H9 (cell line): ENCODE data around the gene PRR13. TPM values are rescaled to one million over a fixed set of nuclear protein-coding genes. Genes with fewer than 3 reads are reported as not detected.

ENCODE experiments used
- DNase-seq: peaks from one replicate; pipeline ENCODE4 v3.0.0-alpha.2; 2017
- H2AFZ ChIP-seq: one replicate; pipeline ENCODE4 v1.6.1; 2013; ENCODE audit warnings: mild to moderate bottlenecking, low read length, control low read depth, moderate library complexity
- H2AK5ac ChIP-seq: 2 replicates; pipeline ENCODE4 v1.6.1; 2013; ENCODE audit warnings: low read length, control low read depth, mixed read lengths; ENCODE audit not compliant: insufficient read length
- H2BK120ac ChIP-seq: one replicate; pipeline ENCODE4 v1.6.1; 2013; ENCODE audit warnings: low read depth, mild to moderate bottlenecking, low read length, control low read depth, inconsistent platforms; ENCODE audit not compliant: poor library complexity, severe bottlenecking
- H2BK12ac ChIP-seq: 2 replicates; pipeline ENCODE4 v1.6.1; 2013; ENCODE audit warnings: low read length, control low read depth, mixed read lengths, low read depth; ENCODE audit not compliant: insufficient read length
- H2BK15ac ChIP-seq: 2 replicates; pipeline ENCODE4 v1.6.1; 2013; ENCODE audit warnings: low read depth, low read length, control low read depth
- H2BK20ac ChIP-seq: one replicate; pipeline ENCODE4 v1.6.1; 2013; ENCODE audit warnings: low read depth, mild to moderate bottlenecking, low read length, control low read depth, inconsistent platforms; ENCODE audit not compliant: poor library complexity, severe bottlenecking
- H2BK5ac ChIP-seq: 2 replicates; pipeline ENCODE4 v1.6.1; 2013; ENCODE audit warnings: low read length, control low read depth, mixed read lengths; ENCODE audit not compliant: insufficient read length
- H3K14ac ChIP-seq: 2 replicates; pipeline ENCODE4 v1.6.1; 2013; ENCODE audit warnings: low read length, control low read depth; ENCODE audit not compliant: insufficient read depth
- H3K18ac ChIP-seq: 2 replicates; pipeline ENCODE4 v1.6.1; 2013; ENCODE audit warnings: low read depth, mild to moderate bottlenecking, mixed read lengths, low read length, control low read depth; ENCODE audit not compliant: insufficient read length
- H3K23ac ChIP-seq: 2 replicates; pipeline ENCODE4 v1.6.1; 2013; ENCODE audit warnings: low read length, control low read depth, mixed read lengths, low read depth; ENCODE audit not compliant: insufficient read length
- H3K23me2 ChIP-seq: 2 replicates; pipeline ENCODE4 v1.6.1; 2013; ENCODE audit warnings: low read depth, mild to moderate bottlenecking, mixed read lengths, low read length, control low read depth; ENCODE audit not compliant: insufficient read length, poor library complexity, severe bottlenecking
- H3K27ac ChIP-seq: 2 replicates; pipeline ENCODE4 v1.5.1; 2013; ENCODE audit warnings: low read length, control low read depth, mixed read lengths, low read depth; ENCODE audit not compliant: insufficient read length
- H3K27me3 ChIP-seq: 2 replicates; pipeline ENCODE4 v1.6.1; 2013; ENCODE audit warnings: low read length, control low read depth, inconsistent platforms; ENCODE audit not compliant: insufficient read depth
- H3K4ac ChIP-seq: 2 replicates; pipeline ENCODE4 v1.6.1; 2013; ENCODE audit warnings: low read depth, mild to moderate bottlenecking, control low read depth, inconsistent platforms, low read length, moderate library complexity
- H3K4me1 ChIP-seq: 2 replicates; pipeline ENCODE4 v1.6.1; 2013; ENCODE audit warnings: low read length, control low read depth, inconsistent platforms; ENCODE audit not compliant: insufficient read depth
- H3K4me2 ChIP-seq: 2 replicates; pipeline ENCODE4 v1.6.1; 2013; ENCODE audit warnings: low read length, control low read depth, mixed read lengths; ENCODE audit not compliant: insufficient read length, insufficient read depth
- H3K56ac ChIP-seq: 2 replicates; pipeline ENCODE4 v1.6.1; 2013; ENCODE audit warnings: low read depth, mild to moderate bottlenecking, mixed read lengths, low read length, control low read depth; ENCODE audit not compliant: insufficient read length
- H3K79me1 ChIP-seq: 2 replicates; pipeline ENCODE4 v1.6.1; 2013; ENCODE audit warnings: low read depth, mild to moderate bottlenecking, moderate library complexity, low read length, control low read depth, inconsistent platforms; ENCODE audit not compliant: insufficient read depth, poor library complexity, severe bottlenecking
- H3K79me2 ChIP-seq: 2 replicates; pipeline ENCODE4 v1.6.1; 2013; ENCODE audit warnings: low read length, control low read depth, inconsistent platforms; ENCODE audit not compliant: insufficient read depth
- H3K9ac ChIP-seq: 2 replicates; pipeline ENCODE4 v1.6.1; 2013; ENCODE audit warnings: low read length, control low read depth, mixed read lengths; ENCODE audit not compliant: insufficient read length; ENCODE audit errors: extremely low read depth
- H3K9me3 ChIP-seq: one replicate; pipeline ENCODE4 v1.6.1; 2013; ENCODE audit warnings: low read depth, low read length, inconsistent platforms; ENCODE audit not compliant: control insufficient read depth
- H3T11ph ChIP-seq: one replicate; pipeline ENCODE4 v1.6.1; 2013; ENCODE audit warnings: mild to moderate bottlenecking, low read length, control low read depth, inconsistent platforms
- H4K20me1 ChIP-seq: one replicate; pipeline ENCODE4 v1.6.1; 2013; ENCODE audit not compliant: control insufficient read depth, insufficient read length, insufficient read depth
- H4K5ac ChIP-seq: 2 replicates; pipeline ENCODE4 v1.6.1; 2013; ENCODE audit warnings: low read depth, mild to moderate bottlenecking, mixed read lengths, low read length, control low read depth; ENCODE audit not compliant: insufficient read length
- H4K8ac ChIP-seq: replicated peaks from 2 replicates; pipeline ENCODE4 v1.6.1; 2013; ENCODE audit warnings: low read length, control low read depth, mixed read lengths, low read depth; ENCODE audit not compliant: insufficient read length
- H4K91ac ChIP-seq: 2 replicates; pipeline ENCODE4 v1.6.1; 2013; ENCODE audit warnings: low read depth, mild to moderate bottlenecking, moderate library complexity, mixed read lengths, low read length, control low read depth; ENCODE audit not compliant: insufficient read length
- H3K27ac Mint-ChIP-seq, 3 experiments: 2 replicates in 2 of 3; 3 replicates in 1 of 3; pipeline ENCODE4 v1.8.0; 2020 to 2021; ENCODE audit warnings: mixed read lengths in 3 of 3, mild to moderate bottlenecking in 1 of 3, moderate library complexity in 1 of 3
- H3K27me3 Mint-ChIP-seq: 2 replicates; pipeline ENCODE4 v1.8.0; 2021; ENCODE audit warnings: low read depth, mild to moderate bottlenecking, moderate library complexity, mixed read lengths
- H3K36me3 Mint-ChIP-seq, 3 experiments: 2 replicates in 2 of 3; 3 replicates in 1 of 3; pipeline ENCODE4 v1.8.0; 2020 to 2021; ENCODE audit warnings: low read depth in 3 of 3, mixed read lengths in 3 of 3; ENCODE audit not compliant: insufficient read depth in 1 of 3
- H3K4me1 Mint-ChIP-seq, 2 experiments: 2 replicates each; pipeline ENCODE4 v1.8.0; 2020; ENCODE audit warnings: mixed read lengths in 2 of 2
- H3K4me3 Mint-ChIP-seq, 2 experiments: 2 replicates in 1 of 2; 3 replicates in 1 of 2; pipeline ENCODE4 v1.8.0; 2020 to 2021; ENCODE audit warnings: mild to moderate bottlenecking in 2 of 2, mixed read lengths in 2 of 2, moderate library complexity in 1 of 2
- H3K9me3 Mint-ChIP-seq, 2 experiments: 2 replicates in 1 of 2; 3 replicates in 1 of 2; pipeline ENCODE4 v1.8.0; 2020; ENCODE audit warnings: mild to moderate bottlenecking in 2 of 2, mixed read lengths in 2 of 2, moderate library complexity in 1 of 2
- WGBS: extraction: QIAGEN DNeasy Blood & Tissue Kit; methylation state at CpG from one replicate; pipeline ENCODE4 v1.1.7; 2013; ENCODE audit warnings: missing lambda C conversion rate, low lambda C conversion rate, mixed read lengths; ENCODE audit not compliant: insufficient read length; ENCODE audit errors: extremely low coverage; 5-methylcytosine and 5-hydroxymethylcytosine counted together
- total RNA-seq: library from RNA; stranded (reverse); gene quantifications from 2 replicates; pipeline ENCODE4 v1.2.1, GENCODE V29; 2021
- TF ChIP-seq, protein P1 (sequence below): fragments of 200-600 bp; sonication (generic); conservative IDR thresholded peaks from 3 replicates; pipeline ENCODE4 v1.8.0; 2021; ENCODE audit warnings: antibody characterized with exemption, mild to moderate bottlenecking

Gene PRR13
- total RNA-seq, 1 experiment from 2014 or later = 147 TPM

DNA sequence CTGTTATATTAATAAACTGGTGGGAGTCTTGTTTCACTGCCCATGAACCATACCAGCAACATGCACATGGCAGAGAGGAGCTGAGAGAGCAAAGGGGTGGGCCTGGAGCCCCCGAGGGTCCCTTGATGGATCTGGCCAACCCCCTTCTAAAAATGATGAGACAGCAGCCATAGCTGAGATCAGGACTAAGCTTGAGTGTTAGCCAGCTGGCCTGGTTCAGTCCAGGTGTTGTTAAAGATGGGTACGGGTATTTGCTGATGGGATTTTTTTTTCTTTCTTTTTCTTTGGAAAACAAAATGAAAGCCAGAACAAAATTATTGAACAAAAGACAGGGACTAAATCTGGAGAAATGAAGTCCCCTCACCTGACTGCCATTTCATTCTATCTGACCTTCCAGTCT is 26.3 kb downstream of the PRR13 start:
- Mint-ChIP-seq H3K36me3 (peaks cover 74 to 99% (median 96%) of the 10 kb centered on the region in 3 experiments), H3K27ac (peak overlapping the region in 1 of 3 experiments; percentile 92; a peak in 2 of 7 replicates), H3K27me3 (no peaks in the 10 kb centered on the region), H3K9me3 (no peaks in the 10 kb centered on the region; a peak in 1 of 5 replicates), H3K4me3 (no peak overlapping the region), H3K4me1 (peaks cover 26 to 51% of the 10 kb centered on the region in 2 experiments)
- Histone ChIP-seq H3K23me2 (no peaks in the 10 kb centered on the region), H3K56ac (no peak overlapping the region), H3K27me3 (no peaks in the 10 kb centered on the region), H3K9me3 (no peaks in the 10 kb centered on the region), H2BK20ac (no peak overlapping the region), H2BK12ac (no peak overlapping the region), H3K14ac (no peak overlapping the region), H2AK5ac (no peak overlapping the region), H4K20me1 (no peaks in the 10 kb centered on the region), H2BK120ac (peak overlapping the region; percentile 16), H2AFZ (no peak overlapping the region), H4K5ac (no peak overlapping the region), H3K18ac (no peak overlapping the region), H3K79me1 (peaks cover 9% of the 10 kb centered on the region), H3T11ph (no peak overlapping the region), H3K23ac (no peak overlapping the region), H3K9ac (no peak overlapping the region), H4K91ac (no peak overlapping the region), H3K27ac (no peak overlapping the region), H3K4me2 (no peak overlapping the region), H4K8ac (no peak overlapping the region), H3K4me1 (no peaks in the 10 kb centered on the region), H2BK5ac (no peak overlapping the region), H3K79me2 (no peaks in the 10 kb centered on the region; the same call in none of the 2 replicates), H3K4ac (no peak overlapping the region), H2BK15ac (no peak overlapping the region)
- TF ChIP-seq, protein P1, sequence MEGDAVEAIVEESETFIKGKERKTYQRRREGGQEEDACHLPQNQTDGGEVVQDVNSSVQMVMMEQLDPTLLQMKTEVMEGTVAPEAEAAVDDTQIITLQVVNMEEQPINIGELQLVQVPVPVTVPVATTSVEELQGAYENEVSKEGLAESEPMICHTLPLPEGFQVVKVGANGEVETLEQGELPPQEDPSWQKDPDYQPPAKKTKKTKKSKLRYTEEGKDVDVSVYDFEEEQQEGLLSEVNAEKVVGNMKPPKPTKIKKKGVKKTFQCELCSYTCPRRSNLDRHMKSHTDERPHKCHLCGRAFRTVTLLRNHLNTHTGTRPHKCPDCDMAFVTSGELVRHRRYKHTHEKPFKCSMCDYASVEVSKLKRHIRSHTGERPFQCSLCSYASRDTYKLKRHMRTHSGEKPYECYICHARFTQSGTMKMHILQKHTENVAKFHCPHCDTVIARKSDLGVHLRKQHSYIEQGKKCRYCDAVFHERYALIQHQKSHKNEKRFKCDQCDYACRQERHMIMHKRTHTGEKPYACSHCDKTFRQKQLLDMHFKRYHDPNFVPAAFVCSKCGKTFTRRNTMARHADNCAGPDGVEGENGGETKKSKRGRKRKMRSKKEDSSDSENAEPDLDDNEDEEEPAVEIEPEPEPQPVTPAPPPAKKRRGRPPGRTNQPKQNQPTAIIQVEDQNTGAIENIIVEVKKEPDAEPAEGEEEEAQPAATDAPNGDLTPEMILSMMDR = no peak
- DNase-seq = no peak
- WGBS = no CpG with 5 or more reads among the region's 2 CpGs
